CD4-positive, alpha-beta T cell (primary cell): ENCODE measurements around the gene GPC6. TPM values are rescaled to one million over a fixed set of nuclear protein-coding genes. Genes with fewer than 3 reads are reported as not detected.

Source experiments
- ATAC-seq: fragments of 200-7000 bp; cut with Tn5 transposase; one replicate; pipeline ENCODE4 v1.10.0; 2022; ENCODE audit warnings: mild to moderate bottlenecking; ENCODE audit not compliant: poor library complexity
- CTCF ChIA-PET: fragments of 350-600 bp; sonication (Branson Sonifier 250); formaldehyde crosslinking; loops from one replicate; lab custom pipeline; 2021; ENCODE audit warnings: antibody characterized with exemption, inconsistent platforms; lab: Charles Lee
- POLR2A ChIA-PET: fragments of 350-600 bp; sonication (Branson Sonifier 250); formaldehyde crosslinking; loops from one replicate; lab custom pipeline; 2021; ENCODE audit warnings: antibody characterized with exemption, inconsistent platforms; lab: Charles Lee
- DNase-seq, 14 experiments: peaks; one replicate each; pipeline ENCODE4 v3.0.0-alpha.2; 2013 to 2020; ENCODE audit warnings: mixed read lengths in 2 of 14
- H3K27ac ChIP-seq, 2 donors: one replicate each; pipeline versions ENCODE4 v1.5.1 to v1.7.0; 2013; ENCODE audit warnings: low read length in 2 of 2, low read depth in 1 of 2, mild to moderate bottlenecking in 1 of 2
- H3K27me3 ChIP-seq, 2 experiments: 1 replicate in 1 of 2; 2 replicates in 1 of 2; pipeline versions ENCODE4 v1.6.1 to v1.7.0; 2013; ENCODE audit warnings: low read length in 2 of 2, control low read depth in 1 of 2, mild to moderate bottlenecking in 1 of 2, moderate library complexity in 1 of 2; ENCODE audit not compliant: insufficient read depth in 2 of 2, control insufficient read depth in 1 of 2
- H3K36me3 ChIP-seq: one replicate; pipeline ENCODE4 v1.6.1; 2013; ENCODE audit warnings: low read length, control low read depth; ENCODE audit not compliant: insufficient read depth
- H3K4me1 ChIP-seq: one replicate; pipeline ENCODE4 v1.6.1; 2013; ENCODE audit warnings: low read length, control low read depth; ENCODE audit not compliant: insufficient read depth
- H3K4me3 ChIP-seq: one replicate; pipeline ENCODE4 v1.5.1; 2013; ENCODE audit warnings: mild to moderate bottlenecking, low read length, moderate library complexity
- H3K9me3 ChIP-seq, 2 experiments: 1 replicate in 1 of 2; 2 replicates in 1 of 2; pipeline versions ENCODE4 v1.6.1 to v1.7.0; 2013; ENCODE audit warnings: low read length in 2 of 2, mild to moderate bottlenecking in 2 of 2, control low read depth in 1 of 2, moderate library complexity in 1 of 2; ENCODE audit not compliant: control insufficient read depth in 1 of 2, insufficient read depth in 1 of 2
- H3K27ac Mint-ChIP-seq: one replicate; pipeline ENCODE4 v1.8.0; 2020; ENCODE audit warnings: mixed read lengths
- H3K27me3 Mint-ChIP-seq: one replicate; pipeline ENCODE4 v1.8.0; 2021; ENCODE audit warnings: mixed read lengths
- H3K36me3 Mint-ChIP-seq: one replicate; pipeline ENCODE4 v1.8.0; 2021; ENCODE audit warnings: low read depth, mixed read lengths
- H3K4me1 Mint-ChIP-seq: one replicate; pipeline ENCODE4 v1.8.0; 2021; ENCODE audit warnings: low read depth, mixed read lengths
- H3K4me3 Mint-ChIP-seq: one replicate; pipeline ENCODE4 v1.8.0; 2020; ENCODE audit warnings: mild to moderate bottlenecking, mixed read lengths
- H3K9me3 Mint-ChIP-seq: one replicate; pipeline ENCODE4 v1.8.0; 2020; ENCODE audit warnings: mixed read lengths
- CTCF ChIP-seq: fragments of 200-600 bp; IDR thresholded peaks from one replicate; pipeline ENCODE4 v1.8.0; 2022; ENCODE audit warnings: antibody characterized with exemption, mild to moderate bottlenecking
- intact Hi-C, 2 experiments: fragments of 100-400 bp; cut with DNase I in 1 of 2; cut with micrococcal nuclease in 1 of 2; formaldehyde crosslinking; loops; one replicate each; pipeline versions ENCODE4 v1.15.1 to v1.9.0; 2023 to 2025; cut with DNase I, micrococcal nuclease
- total RNA-seq, 174 experiments: library from RNA in 2 of 174; stranded (reverse) in 2 of 174; gene quantifications; one replicate each; pipeline ENCODE4 v1.2.3 and lab custom pipeline; 2021 to 2026

The GPC6 gene
- total RNA-seq, 2 experiments from 2014 or later = not detected

GRCh38 chr13:93398167-93399035, 171.8 kb downstream of the GPC6 start:
- CTCF ChIA-PET = no interaction called here
- Histone ChIP-seq H3K9me3 (peaks cover 0 to 3% of the 10 kb centered on the region in 2 experiments), H3K27me3 (no peaks in the 10 kb centered on the region), H3K27ac (no peak overlapping the region), H3K36me3 (no peaks in the 10 kb centered on the region), H3K4me3 (no peak overlapping the region), H3K4me1 (no peaks in the 10 kb centered on the region)
- intact Hi-C loops = no loop called here
- no peak overlapping the region for H3K27ac Mint-ChIP-seq
- peaks cover 9% of the 10 kb centered on the region for H3K9me3 Mint-ChIP-seq
- no peaks in the 10 kb centered on the region for H3K36me3 Mint-ChIP-seq
- no peak for DNase-seq
- H3K4me3 Mint-ChIP-seq = no peak overlapping the region
- POLR2A ChIA-PET = no interaction called here
- no peaks in the 10 kb centered on the region for H3K27me3 Mint-ChIP-seq
- H3K4me1 Mint-ChIP-seq = no peaks in the 10 kb centered on the region
- TF ChIP-seq CTCF = no peak
- ATAC-seq = no peak

- Mint-ChIP-seq H3K27ac (no peak overlapping the region), H3K4me3 (no peak overlapping the region), H3K9me3 (peaks cover 6% of the 10 kb centered on the region), H3K4me1 (no peaks in the 10 kb centered on the region), H3K36me3 (no peaks in the 10 kb centered on the region), H3K27me3 (no peaks in the 10 kb centered on the region)
- Histone ChIP-seq H3K27me3 (no peaks in the 10 kb centered on the region), H3K36me3 (no peaks in the 10 kb centered on the region), H3K4me1 (no peaks in the 10 kb centered on the region), H3K4me3 (no peak overlapping the region), H3K9me3 (peaks cover 0 to 3% of the 10 kb centered on the region in 2 experiments), H3K27ac (no peak overlapping the region)
- DNase-seq (no peak), ATAC-seq (no peak)
- TF ChIP-seq CTCF = no peak
- intact Hi-C loops = no loop called here
- ChIA-PET POLR2A (no interaction called here), CTCF (no interaction called here)
Observed at GRCh38 chr13:93399212-93399611, 172.6 kb downstream of the GPC6 start.

- Histone ChIP-seq H3K36me3 (no peaks in the 10 kb centered on the region), H3K27ac (no peak overlapping the region), H3K4me3 (no peak overlapping the region), H3K4me1 (no peaks in the 10 kb centered on the region), H3K9me3 (no peaks in the 10 kb centered on the region), H3K27me3 (no peaks in the 10 kb centered on the region)
- no peak overlapping the region for H3K4me3 Mint-ChIP-seq
- no peaks in the 10 kb centered on the region for H3K36me3 Mint-ChIP-seq
- no peak overlapping the region for H3K27ac Mint-ChIP-seq
- ATAC-seq (no peak), DNase-seq (no peak)
- intact Hi-C loops = no loop called here
- POLR2A ChIA-PET = no interaction called here
- CTCF ChIA-PET = no interaction called here
- no peaks in the 10 kb centered on the region for H3K27me3 Mint-ChIP-seq
- H3K9me3 Mint-ChIP-seq = no peaks in the 10 kb centered on the region
- TF ChIP-seq CTCF = no peak
- H3K4me1 Mint-ChIP-seq = no peaks in the 10 kb centered on the region
Observed at GRCh38 chr13:93406136-93406535, 179.5 kb downstream of the GPC6 start.
